Heart left ventricle (tissue), 16 donors: ENCODE data around the gene CNBP. TPM values are rescaled to one million over a fixed set of nuclear protein-coding genes. Genes with fewer than 3 reads are reported as not detected.

Experiments
- ATAC-seq, 4 donors: fragments of 200-7000 bp; cut with Tn5 transposase; one replicate each; pipeline ENCODE4 v1.9.1; 2020 to 2022; ENCODE audit warnings: moderate library complexity in 4 of 4, mild to moderate bottlenecking in 3 of 4, moderate number of reproducible peaks in 1 of 4
- DNase-seq, 5 donors: peaks; one replicate each; pipeline ENCODE4 v3.0.0-alpha.2; 2020
- H3K27ac ChIP-seq, 12 donors: fragments of 200-600 bp; sonication (generic) in 4 of 12; one replicate each; pipeline versions ENCODE4 v1.5.0 to v1.8.0; 2016 to 2022; ENCODE audit warnings: mild to moderate bottlenecking in 2 of 12
- H3K27me3 ChIP-seq, 9 donors: fragments of 200-600 bp; sonication (generic) in 2 of 9; one replicate each; pipeline versions ENCODE4 v1.5.1 to v1.8.0; 2016 to 2022; ENCODE audit warnings: mild to moderate bottlenecking in 3 of 9
- H3K36me3 ChIP-seq, 9 donors: fragments of 200-600 bp; sonication (generic) in 2 of 9; one replicate each; pipeline versions ENCODE4 v1.5.0 to v1.8.0; 2018 to 2022; ENCODE audit warnings: mild to moderate bottlenecking in 2 of 9
- H3K4me1 ChIP-seq, 12 donors: fragments of 200-600 bp; sonication (generic) in 4 of 12; one replicate each; pipeline versions ENCODE4 v1.5.0 to v1.8.0; 2016 to 2022; ENCODE audit warnings: mild to moderate bottlenecking in 3 of 12
- H3K4me3 ChIP-seq, 12 donors: fragments of 200-600 bp; sonication (generic) in 4 of 12; one replicate each; pipeline versions ENCODE4 v1.5.0 to v1.8.0; 2017 to 2022; ENCODE audit warnings: mild to moderate bottlenecking in 9 of 12, moderate library complexity in 4 of 12
- H3K9me3 ChIP-seq, 12 donors: fragments of 200-600 bp; sonication (generic) in 4 of 12; one replicate each; pipeline versions ENCODE4 v1.5.0 to v1.8.0; 2016 to 2022; ENCODE audit warnings: mild to moderate bottlenecking in 1 of 12
- POLR2A ChIP-seq, 2 donors: fragments of 450-650 bp; IDR thresholded peaks; one replicate each; pipeline ENCODE4 v1.6.1; 2017; ENCODE audit warnings: antibody characterized with exemption in 2 of 2, mild to moderate bottlenecking in 2 of 2, moderate library complexity in 2 of 2
- WGBS, 4 donors: extraction: QIAGEN DNeasy Blood & Tissue Kit in 2 of 4; methylation state at CpG; one replicate each; pipeline versions ENCODE4 v1.1.5 to v1.1.7; 2013 to 2018; 5-methylcytosine and 5-hydroxymethylcytosine counted together
- intact Hi-C, 10 donors: fragments of 100-400 bp; cut with DNase I; formaldehyde crosslinking; loops; one replicate each; pipeline versions ENCODE4 v1.11.1 to v1.14.2; 2022
- polyA plus RNA-seq, 2 donors: library from polyadenylated mRNA; stranded (reverse); fragments of 200-250 nt; gene quantifications; one replicate each; pipeline ENCODE4 v1.2.3, GENCODE V29; 2013
- total RNA-seq, 9 donors: library from RNA; depleted of rRNA in 2 of 9; stranded (reverse); fragments of >200 nt in 2 of 9; fragmentation: NEBNext Ultra II Directional in 3 of 9; extraction: Animal tissue kit (Norgen Biotek cat#: 25700) in 3 of 9; gene quantifications; one replicate each; pipeline versions ENCODE4 v1.1.0 to v1.2.4, GENCODE V29; 2016 to 2023
- TF ChIP-seq, protein P1 (sequence below), 12 donors: fragments of 200-600 bp; sonication (generic) in 4 of 12; IDR thresholded peaks; one replicate each; pipeline versions ENCODE4 v1.5.0 to v1.8.0; 2018 to 2022; ENCODE audit warnings: antibody characterized with exemption in 12 of 12, mild to moderate bottlenecking in 5 of 12
- donor health status: ischemic (EF 13 %, LVEDD 7.1; RV severe dilation, severe dysfunction).
- donor health status: healthy with polysubstance abuse.
- donor health status: DM: no; HTN: yes; CAD: no.
- donor health status: DM: no; HTN: no; CAD: no.
- donor health status: ischemic (EF 25% LVEDD 6.9; RV normal size, moderate dysfunction).
- donor health status: ischemic (EF 25% LVEDD 5.7; RV mildly dilated, moderate dysfunction).
- donor health status: healthy.
- donor health status: DM: yes; HTN: yes; CAD: no.
- donor health status: ischemic (EF 35%, LVEDD 5.7; RV mildly dilated, moderate dysfunction).
- donor health status: nonischemic (EF 11% LVEDD 7.7; RV severe dilation, severe dysfunction).
- donor health status: DM: yes; HTN: yes; CAD: no.
- donor health status: PGD.
- donor health status: ischemic (EF 29% LVEDD 5.4; RV normal size, mild dysfunction).
- donor health status: nonischemic (EF 23%, LVEDD 6.1; RV moderate dilation, normal function).

CNBP gene
- total and polyA plus RNA-seq, 11 donors: 376 to 743 (median 501) TPM

- DNase-seq (no peak), ATAC-seq (no peak)
- Histone ChIP-seq H3K4me3 (no peak overlapping the region), H3K36me3 (no peaks in the 10 kb centered on the region), H3K9me3 (no peaks in the 10 kb centered on the region), H3K27ac (peak overlapping the region in 1 of 12 donors; percentile 35), H3K27me3 (no peaks in the 10 kb centered on the region), H3K4me1 (peaks cover 0 to 17% (median 10%) of the 10 kb centered on the region in 12 donors)
- TF ChIP-seq, protein P1, sequence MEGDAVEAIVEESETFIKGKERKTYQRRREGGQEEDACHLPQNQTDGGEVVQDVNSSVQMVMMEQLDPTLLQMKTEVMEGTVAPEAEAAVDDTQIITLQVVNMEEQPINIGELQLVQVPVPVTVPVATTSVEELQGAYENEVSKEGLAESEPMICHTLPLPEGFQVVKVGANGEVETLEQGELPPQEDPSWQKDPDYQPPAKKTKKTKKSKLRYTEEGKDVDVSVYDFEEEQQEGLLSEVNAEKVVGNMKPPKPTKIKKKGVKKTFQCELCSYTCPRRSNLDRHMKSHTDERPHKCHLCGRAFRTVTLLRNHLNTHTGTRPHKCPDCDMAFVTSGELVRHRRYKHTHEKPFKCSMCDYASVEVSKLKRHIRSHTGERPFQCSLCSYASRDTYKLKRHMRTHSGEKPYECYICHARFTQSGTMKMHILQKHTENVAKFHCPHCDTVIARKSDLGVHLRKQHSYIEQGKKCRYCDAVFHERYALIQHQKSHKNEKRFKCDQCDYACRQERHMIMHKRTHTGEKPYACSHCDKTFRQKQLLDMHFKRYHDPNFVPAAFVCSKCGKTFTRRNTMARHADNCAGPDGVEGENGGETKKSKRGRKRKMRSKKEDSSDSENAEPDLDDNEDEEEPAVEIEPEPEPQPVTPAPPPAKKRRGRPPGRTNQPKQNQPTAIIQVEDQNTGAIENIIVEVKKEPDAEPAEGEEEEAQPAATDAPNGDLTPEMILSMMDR (IDR thresholded peaks at IDR 0.05): no peak
- TF ChIP-seq POLR2A (IDR thresholded peaks at IDR 0.05): no peak
- WGBS, 4 donors: 41 to 68% (median 50%) methylated on average over 4 of the region's 4 CpGs
- intact Hi-C loops: no loop called here
Observed at GRCh38 chr3:129207479-129207878, 23.8 kb upstream of the CNBP start.

DNA sequence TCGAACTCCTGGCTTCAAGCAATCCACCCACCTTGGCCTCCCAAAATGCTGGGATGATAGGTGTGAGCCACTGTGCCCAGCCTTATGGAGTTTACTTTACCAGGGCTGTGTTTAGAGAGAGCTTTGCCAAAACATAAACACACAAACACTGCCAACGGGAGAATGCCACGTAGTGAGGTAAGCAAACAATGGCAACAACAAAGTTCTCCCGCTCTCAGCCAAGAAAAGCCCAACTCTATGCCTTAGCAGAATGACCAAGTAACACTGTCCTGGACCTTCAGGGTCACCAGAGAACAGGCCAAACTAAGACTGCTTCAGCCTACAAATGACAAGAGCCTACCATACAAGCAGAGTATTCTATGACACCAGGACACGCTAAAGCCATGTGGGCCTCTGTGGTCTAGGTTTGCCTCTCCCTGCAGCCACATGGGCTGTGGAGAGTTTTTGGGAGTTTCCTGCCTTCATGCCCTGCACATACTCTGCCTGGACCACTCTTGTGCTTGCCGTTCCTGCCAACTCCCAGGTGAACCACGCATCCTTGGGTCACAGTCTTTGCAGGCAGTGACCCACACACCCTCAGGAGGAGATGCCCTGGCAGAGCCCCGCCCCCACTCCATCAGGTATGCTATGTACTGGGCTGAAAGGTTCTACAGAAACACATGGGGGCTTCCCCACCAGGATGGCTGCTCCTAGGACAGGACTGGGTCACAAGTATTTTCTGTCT, 21.6 kb upstream of the CNBP start:
- WGBS, 4 donors: 82 to 90% (median 86%) methylated on average over 8 of the region's 8 CpGs
- peaks cover 0 to 5% (median 0%) of the 10 kb centered on the region in 12 donors for H3K4me1 ChIP-seq
- DNase-seq: no peak
- ATAC-seq: peak in 1 of 4 donors; percentile 31
- H3K36me3 ChIP-seq: no peaks in the 10 kb centered on the region
- no peaks in the 10 kb centered on the region for H3K27me3 ChIP-seq
- no peak for TF ChIP-seq POLR2A (IDR thresholded peaks at IDR 0.05)
- TF ChIP-seq, protein P1 (IDR thresholded peaks at IDR 0.05): no peak
- intact Hi-C loops: no loop called here
- no peak overlapping the region for H3K27ac ChIP-seq
- no peaks in the 10 kb centered on the region for H3K9me3 ChIP-seq
- no peak overlapping the region for H3K4me3 ChIP-seq

DNA sequence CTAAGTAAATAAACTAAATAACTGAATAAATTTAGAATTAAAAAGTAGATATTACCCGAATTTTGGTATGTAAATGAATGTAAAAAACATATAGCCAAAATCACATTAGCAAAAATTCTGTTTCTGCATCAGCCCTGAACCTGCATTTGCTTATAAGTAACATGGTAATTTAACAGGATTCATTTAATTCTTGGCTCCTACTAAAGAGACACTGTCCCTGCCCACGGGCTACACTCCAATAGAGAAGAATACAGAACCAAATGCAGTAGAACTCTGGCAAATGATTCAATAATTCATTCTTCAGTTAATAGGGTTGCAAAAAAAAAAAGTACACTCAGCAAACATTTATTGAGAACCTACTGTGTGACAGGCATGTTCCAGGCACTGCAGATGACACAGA, 20.8 kb upstream of the CNBP start:
- H3K9me3 ChIP-seq: no peaks in the 10 kb centered on the region
- DNase-seq (no peak), ATAC-seq (no peak)
- intact Hi-C loops: no loop called here
- H3K36me3 ChIP-seq: no peaks in the 10 kb centered on the region
- H3K27me3 ChIP-seq: no peaks in the 10 kb centered on the region
- TF ChIP-seq, protein P1 (IDR thresholded peaks at IDR 0.05): no peak
- no peak for TF ChIP-seq POLR2A (IDR thresholded peaks at IDR 0.05)
- peaks cover 0 to 5% (median 0%) of the 10 kb centered on the region in 12 donors for H3K4me1 ChIP-seq
- no peak overlapping the region for H3K4me3 ChIP-seq
- WGBS, 4 donors: 79 to 81% (median 79%) methylated on average over 2 of the region's 2 CpGs
- H3K27ac ChIP-seq: no peak overlapping the region

GRCh38 chr3:129199366-129199765, 15.7 kb upstream of the CNBP start:
- Histone ChIP-seq H3K27me3 (no peaks in the 10 kb centered on the region), H3K4me1 (peaks cover 12 to 37% (median 28%) of the 10 kb centered on the region in 12 donors), H3K9me3 (no peaks in the 10 kb centered on the region), H3K27ac (peak overlapping the region in 3 of 12 donors; percentile 39 to 90 (median 89)), H3K4me3 (no peak overlapping the region), H3K36me3 (no peaks in the 10 kb centered on the region)
- TF ChIP-seq POLR2A (IDR thresholded peaks at IDR 0.05): no peak
- TF ChIP-seq, protein P1 (IDR thresholded peaks at IDR 0.05): no peak
- WGBS, 4 donors: 70 to 88% (median 86%) methylated on average over 8 of the region's 8 CpGs
- no peak for ATAC-seq
- no peak for DNase-seq
- intact Hi-C loops: no loop called here
